GF-D8 (cell line): ENCODE measurements around the gene GOLGA8S.
"Not testable (repeated sequence)": the region's sequence is repeated elsewhere in the genome, so short reads cannot be mapped to it uniquely, and the experiment has no call there.

Source experiments
- DNase-seq: peaks from one replicate; lab custom pipeline; 2025; lab: John Stamatoyannopoulos, UW

GOLGA8S gene

DNA sequence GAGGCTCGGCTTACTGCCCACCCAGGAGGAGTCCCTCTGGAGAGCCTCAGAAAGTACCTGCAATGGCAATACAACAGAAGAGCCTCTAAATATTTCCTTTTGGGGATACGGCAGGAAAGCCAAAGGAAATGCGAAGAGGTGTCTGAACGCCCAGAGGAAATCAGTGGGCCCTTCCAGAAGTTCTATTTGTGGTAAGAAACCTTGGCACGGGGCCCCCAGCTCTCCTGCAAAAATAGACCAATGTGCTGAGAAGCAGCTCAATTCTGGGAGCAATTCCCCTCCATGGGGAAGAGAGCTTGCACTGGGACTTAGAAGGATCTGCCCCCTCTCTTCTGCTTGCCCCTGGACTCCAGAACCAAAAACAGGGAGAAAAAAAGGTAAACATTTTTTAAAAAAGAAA is 44.7 kb downstream of the GOLGA8S start:
- not testable (repeated sequence) for DNase-seq

DNA sequence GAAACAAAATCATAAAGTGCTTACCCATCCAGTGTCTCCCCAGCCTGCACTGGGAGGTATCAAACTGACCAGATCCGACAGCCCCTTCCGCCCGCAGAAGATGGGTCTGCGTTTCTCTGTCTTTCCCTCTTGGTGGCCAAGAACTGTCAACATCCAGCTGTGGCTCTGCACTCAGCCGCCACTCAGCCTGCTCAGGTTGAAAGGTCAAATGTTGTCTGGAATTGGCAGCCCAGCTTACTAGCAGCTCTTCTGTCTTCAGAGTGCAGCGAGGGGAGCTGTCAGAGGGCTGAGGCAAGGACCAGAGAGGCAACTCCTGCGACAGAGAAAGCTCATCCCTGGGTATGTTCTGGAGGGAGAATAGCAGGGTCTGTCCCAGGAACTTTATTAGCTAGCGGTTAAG is 47.1 kb downstream of the GOLGA8S start:
- no peak for DNase-seq

GRCh38 chr15:23402140-23402539 is 47.6 kb downstream of the GOLGA8S start:
- no peak for DNase-seq

GRCh38 chr15:23402544-23402943 is 48.0 kb downstream of the GOLGA8S start:
- no peak for DNase-seq

GRCh38 chr15:23403550-23403949 is 49.0 kb downstream of the GOLGA8S start:
- DNase-seq: no peak

DNA sequence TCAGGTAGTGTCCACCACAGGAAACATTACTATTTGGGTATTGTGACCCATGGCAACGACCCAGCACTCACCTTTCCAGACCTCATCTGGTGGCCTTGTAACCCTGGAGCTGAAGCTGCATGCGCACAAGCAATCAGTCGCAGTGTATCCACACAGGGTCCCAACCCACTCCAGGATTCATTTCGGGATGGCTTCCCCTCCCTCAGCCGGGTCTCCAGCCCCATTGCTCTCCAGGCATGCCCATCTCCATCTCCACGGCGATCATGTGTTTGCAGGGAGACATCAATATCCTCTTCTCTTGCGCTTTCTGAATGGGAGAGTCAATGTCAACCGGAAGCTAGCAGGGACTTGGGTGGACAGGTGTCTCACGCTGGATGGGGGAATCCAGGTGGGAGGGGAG is 57.3 kb downstream of the GOLGA8S start:
- DNase-seq: no peak

DNA sequence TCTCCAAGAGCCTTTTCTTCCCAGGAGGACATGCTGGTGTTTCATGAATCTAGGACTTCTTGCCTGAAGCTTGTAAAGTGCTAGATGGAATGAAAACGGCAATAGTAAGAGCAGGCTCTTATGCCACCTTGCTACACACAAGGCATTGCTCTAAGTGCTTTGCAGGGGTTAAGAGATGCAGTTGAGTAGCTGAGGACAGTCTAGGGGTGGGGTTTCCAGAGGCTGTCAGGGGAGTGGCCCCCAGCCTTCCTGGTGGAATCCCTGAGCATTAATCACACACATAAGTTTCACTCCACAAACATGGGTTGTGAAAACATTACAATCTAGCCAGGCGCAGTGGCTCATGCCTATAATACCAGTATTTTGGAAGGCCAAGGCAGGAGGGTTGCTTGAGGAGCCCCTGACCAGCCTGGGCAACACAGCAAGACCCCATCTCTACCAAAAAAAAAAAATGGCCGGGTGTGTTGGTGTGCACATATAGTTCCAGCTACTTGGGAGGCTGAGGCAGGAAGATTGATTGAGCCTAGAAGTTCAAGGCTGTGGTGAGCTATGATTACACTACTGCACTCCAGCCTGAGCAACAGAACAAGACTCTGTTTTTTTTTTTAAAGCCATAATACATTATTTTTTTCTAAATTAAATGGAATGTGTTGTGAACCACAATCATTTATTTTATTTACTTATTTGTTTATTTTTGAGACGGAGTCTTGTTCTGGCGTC is 58.5 kb downstream of the GOLGA8S start:
- not testable (repeated sequence) for DNase-seq
